ENCODE measurements around the gene MAP3K13.
"Not testable (repeated sequence)": the region's sequence is repeated elsewhere in the genome, so short reads cannot be mapped to it uniquely, and the experiment has no call there.

MAP3K13 gene

GRCh38 chr3:185465471-185465870 is 102.5 kb downstream of the MAP3K13 start:
- Mint-ChIP-seq H3K4me3 (no peak overlapping the region), H3K9me3 (no peaks in the 10 kb centered on the region), H3K27me3 (peaks cover 0 to 6% of the 10 kb centered on the region in 2 donors), H3K27ac (no peak overlapping the region), H3K4me1 (ENCODE audit: low read depth in 2 of 2) (no peaks in the 10 kb centered on the region), H3K36me3 (ENCODE audit: insufficient read depth) (no peaks in the 10 kb centered on the region)
- ATAC-seq (replicated peaks) (no peak), DNase-seq (no peak)

- not testable (repeated sequence) for H3K27me3 Mint-ChIP-seq; H3K9me3 Mint-ChIP-seq; H3K4me3 Mint-ChIP-seq; ATAC-seq (replicated peaks); H3K36me3 Mint-ChIP-seq (ENCODE audit: insufficient read depth); H3K4me1 Mint-ChIP-seq (ENCODE audit: low read depth in 2 of 2); DNase-seq; H3K27ac Mint-ChIP-seq
Measured at GRCh38 chr3:185466123-185466522, 103.2 kb downstream of the MAP3K13 start.

- no peaks in the 10 kb centered on the region for H3K27me3 Mint-ChIP-seq
- H3K4me3 Mint-ChIP-seq, result no peak overlapping the region
- no peak overlapping the region for H3K27ac Mint-ChIP-seq
- no peaks in the 10 kb centered on the region for H3K4me1 Mint-ChIP-seq (ENCODE audit: low read depth in 2 of 2)
- no peak for DNase-seq
- ATAC-seq (replicated peaks), result no peak
- no peaks in the 10 kb centered on the region for H3K9me3 Mint-ChIP-seq
- peaks cover 3% of the 10 kb centered on the region for H3K36me3 Mint-ChIP-seq (ENCODE audit: insufficient read depth)
Measured at GRCh38 chr3:185469542-185469941, 106.6 kb downstream of the MAP3K13 start.

GRCh38 chr3:185470323-185470722 is 107.4 kb downstream of the MAP3K13 start:
- Mint-ChIP-seq H3K36me3 (ENCODE audit: insufficient read depth) (peaks cover 3% of the 10 kb centered on the region), H3K4me1 (ENCODE audit: low read depth in 2 of 2) (no peaks in the 10 kb centered on the region), H3K27me3 (no peaks in the 10 kb centered on the region), H3K9me3 (no peaks in the 10 kb centered on the region), H3K27ac (no peak overlapping the region), H3K4me3 (no peak overlapping the region)
- ATAC-seq (replicated peaks) (no peak), DNase-seq (no peak)

GRCh38 chr3:185473290-185473815 is 110.4 kb downstream of the MAP3K13 start:
- H3K27me3 Mint-ChIP-seq, result no peaks in the 10 kb centered on the region
- no peaks in the 10 kb centered on the region for H3K9me3 Mint-ChIP-seq
- peaks cover 3% of the 10 kb centered on the region for H3K36me3 Mint-ChIP-seq (ENCODE audit: insufficient read depth)
- ATAC-seq (replicated peaks) (no peak), DNase-seq (no peak)
- H3K4me1 Mint-ChIP-seq (ENCODE audit: low read depth in 2 of 2), result no peaks in the 10 kb centered on the region
- H3K27ac Mint-ChIP-seq, result no peak overlapping the region
- H3K4me3 Mint-ChIP-seq, result no peak overlapping the region

- not testable (repeated sequence) for H3K36me3 Mint-ChIP-seq (ENCODE audit: insufficient read depth); H3K4me1 Mint-ChIP-seq (ENCODE audit: low read depth in 2 of 2); H3K9me3 Mint-ChIP-seq; DNase-seq; ATAC-seq (replicated peaks); H3K4me3 Mint-ChIP-seq; H3K27ac Mint-ChIP-seq; H3K27me3 Mint-ChIP-seq
Measured at GRCh38 chr3:185474922-185475321, 112.0 kb downstream of the MAP3K13 start.

GRCh38 chr3:185477316-185477715 is 114.4 kb downstream of the MAP3K13 start:
- H3K4me3 Mint-ChIP-seq, result no peak overlapping the region
- H3K27ac Mint-ChIP-seq, result no peak overlapping the region
- ATAC-seq (replicated peaks) (no peak), DNase-seq (no peak)
- peaks cover 0 to 2% of the 10 kb centered on the region in 2 donors for H3K4me1 Mint-ChIP-seq (ENCODE audit: low read depth in 2 of 2)
- peaks cover 8% of the 10 kb centered on the region for H3K36me3 Mint-ChIP-seq (ENCODE audit: insufficient read depth)
- H3K27me3 Mint-ChIP-seq, result no peaks in the 10 kb centered on the region
- H3K9me3 Mint-ChIP-seq, result no peaks in the 10 kb centered on the region

GRCh38 chr3:185479373-185479945 is 116.5 kb downstream of the MAP3K13 start:
- DNase-seq, result no peak
- Mint-ChIP-seq H3K9me3 (no peaks in the 10 kb centered on the region), H3K27me3 (no peaks in the 10 kb centered on the region), H3K4me1 (ENCODE audit: low read depth in 2 of 2) (peaks cover 5 to 14% of the 10 kb centered on the region in 2 donors), H3K4me3 (no peak overlapping the region), H3K36me3 (ENCODE audit: insufficient read depth) (peaks cover 10% of the 10 kb centered on the region), H3K27ac (no peak overlapping the region)
- ATAC-seq (replicated peaks), result no peak

- Mint-ChIP-seq H3K9me3 (no peaks in the 10 kb centered on the region), H3K27me3 (no peaks in the 10 kb centered on the region), H3K4me3 (no peak overlapping the region), H3K36me3 (ENCODE audit: insufficient read depth) (peaks cover 19% of the 10 kb centered on the region), H3K27ac (no peak overlapping the region), H3K4me1 (ENCODE audit: low read depth in 2 of 2) (peaks cover 5 to 14% of the 10 kb centered on the region in 2 donors)
- no peak for DNase-seq
- ATAC-seq (replicated peaks), result no peak
Measured at GRCh38 chr3:185484296-185484695, 121.4 kb downstream of the MAP3K13 start.

GRCh38 chr3:185486394-185486793 is 123.5 kb downstream of the MAP3K13 start:
- ATAC-seq (replicated peaks), result no peak
- H3K9me3 Mint-ChIP-seq, result no peaks in the 10 kb centered on the region
- no peak overlapping the region for H3K4me3 Mint-ChIP-seq
- no peaks in the 10 kb centered on the region for H3K27me3 Mint-ChIP-seq
- no peak for DNase-seq
- peaks cover 5 to 14% of the 10 kb centered on the region in 2 donors for H3K4me1 Mint-ChIP-seq (ENCODE audit: low read depth in 2 of 2)
- H3K27ac Mint-ChIP-seq, result peak overlapping the region in 1 of 2 donors; percentile 64
- H3K36me3 Mint-ChIP-seq (ENCODE audit: insufficient read depth), result peaks cover 27% of the 10 kb centered on the region

GRCh38 chr3:185488465-185488864 is 125.5 kb downstream of the MAP3K13 start:
- H3K36me3 Mint-ChIP-seq (ENCODE audit: insufficient read depth), result peaks cover 29% of the 10 kb centered on the region
- H3K9me3 Mint-ChIP-seq, result no peaks in the 10 kb centered on the region
- H3K4me3 Mint-ChIP-seq, result no peak overlapping the region
- ATAC-seq (replicated peaks) (no peak), DNase-seq (no peak)
- no peaks in the 10 kb centered on the region for H3K27me3 Mint-ChIP-seq
- H3K4me1 Mint-ChIP-seq (ENCODE audit: low read depth in 2 of 2), result peaks cover 0 to under 1% of the 10 kb centered on the region in 2 donors
- no peak overlapping the region for H3K27ac Mint-ChIP-seq

GRCh38 chr3:185489462-185489861 is 126.5 kb downstream of the MAP3K13 start:
- no peak overlapping the region for H3K4me3 Mint-ChIP-seq
- ATAC-seq (replicated peaks) (no peak), DNase-seq (no peak)
- peaks cover 0 to 3% of the 10 kb centered on the region in 2 donors for H3K4me1 Mint-ChIP-seq (ENCODE audit: low read depth in 2 of 2)
- no peaks in the 10 kb centered on the region for H3K27me3 Mint-ChIP-seq
- H3K36me3 Mint-ChIP-seq (ENCODE audit: insufficient read depth), result peaks cover 37% of the 10 kb centered on the region
- no peaks in the 10 kb centered on the region for H3K9me3 Mint-ChIP-seq
- no peak overlapping the region for H3K27ac Mint-ChIP-seq

GRCh38 chr3:185490241-185490640 is 127.3 kb downstream of the MAP3K13 start:
- H3K9me3 Mint-ChIP-seq, result no peaks in the 10 kb centered on the region
- no peak for DNase-seq
- H3K27me3 Mint-ChIP-seq, result no peaks in the 10 kb centered on the region
- no peak for ATAC-seq (replicated peaks)
- H3K27ac Mint-ChIP-seq, result peak overlapping the region in 1 of 2 donors; percentile 59
- no peak overlapping the region for H3K4me3 Mint-ChIP-seq
- H3K36me3 Mint-ChIP-seq (ENCODE audit: insufficient read depth), result peaks cover 40% of the 10 kb centered on the region
- peaks cover 0 to 4% of the 10 kb centered on the region in 2 donors for H3K4me1 Mint-ChIP-seq (ENCODE audit: low read depth in 2 of 2)

- Mint-ChIP-seq H3K4me3 (peak within 1 kb of the TSS; percentile 85 to 98), H3K27me3 (peaks cover 4 to 12% of the 10 kb centered on the region in 2 donors), H3K27ac (peak within 1 kb of the TSS; percentile 87 to 90), H3K4me1 (ENCODE audit: low read depth in 2 of 2) (peaks cover 12 to 14% of the 10 kb centered on the region in 2 donors), H3K9me3 (no peaks in the 10 kb centered on the region), H3K36me3 (ENCODE audit: insufficient read depth) (peaks cover 26% of the 10 kb centered on the region)
- peak; percentile 81 to 85 (median 85) for DNase-seq
- ATAC-seq (replicated peaks), result peak; percentile 95
Measured at GRCh38 chr3:185498503-185499396, 135.8 kb downstream of the MAP3K13 start, which contains the start of gene TMEM41A. TSS of gene TMEM41A (minus strand) at chr3:185499035. CDS start at chr3:185498961, 74 bp downstream.

Measured in effector memory CD8-positive, alpha-beta T cell (primary cell).